ENCODE data around the gene NFIX.

- TF ChIP-seq CTCF (conservative IDR thresholded peaks at IDR 0.05; ENCODE audit: low read depth, low read length), result no peak
- no peak for TF ChIP-seq EZH2 (IDR thresholded peaks at IDR 0.05; ENCODE audit: borderline replicate concordance, low read depth, low read length, poor library complexity, severe bottlenecking)
These were observed 5.9 kb downstream of the NFIX start for GRCh38 chr19:13001166-13001501.

Measured in A673 (cell line).